ENCODE data around the gene KAZN. TPM values are rescaled to one million over a fixed set of nuclear protein-coding genes. Genes with fewer than 3 reads are reported as not detected.

The KAZN gene
- polyA plus RNA-seq, 1 donor from 2014 or later, result 20.6 TPM

GRCh38 chr1:14568716-14569355, 29.6 kb upstream of the KAZN start:
- Histone ChIP-seq H3K36me3 (ENCODE audit: insufficient read depth, low read length) (no peaks in the 10 kb centered on the region), H3K79me2 (replicated peaks; ENCODE audit: insufficient read depth, low read length) (no peaks in the 10 kb centered on the region), H3K27me3 (ENCODE audit: insufficient read depth, low read depth, low read length) (no peaks in the 10 kb centered on the region), H3K9me3 (ENCODE audit: low read length) (peaks cover 4% of the 10 kb centered on the region), H3K27ac (ENCODE audit: low read length) (no peak overlapping the region), H3K9ac (ENCODE audit: low read length) (no peak overlapping the region), H3K4me3 (ENCODE audit: low read length) (no peak overlapping the region), H3K9me2 (ENCODE audit: insufficient read depth, low read length) (no peaks in the 10 kb centered on the region), H3F3A (ENCODE audit: insufficient read depth, low read length, poor library complexity, severe bottlenecking) (no peaks in the 10 kb centered on the region), H2AFZ (ENCODE audit: low read depth, low read length) (no peak overlapping the region), H4K20me1 (ENCODE audit: insufficient read depth) (no peaks in the 10 kb centered on the region), H3K4me2 (ENCODE audit: low read length) (no peak overlapping the region)
- TF ChIP-seq CTCF (IDR thresholded peaks at IDR 0.05; ENCODE audit: poor library complexity, severe bottlenecking) (no peak), POLR2AphosphoS5 (IDR thresholded peaks at IDR 0.05) (no peak), MXI1 (conservative IDR thresholded peaks at IDR 0.05; ENCODE audit: poor library complexity, severe bottlenecking) (no peak), EP300 (conservative IDR thresholded peaks at IDR 0.05; ENCODE audit: poor library complexity, severe bottlenecking) (no peak), EZH2 (IDR thresholded peaks at IDR 0.05; ENCODE audit: borderline replicate concordance, insufficient read depth, low read length, poor library complexity, severe bottlenecking) (no peak), REST (IDR thresholded peaks at IDR 0.05; ENCODE audit: borderline replicate concordance) (no peak), SMC3 (conservative IDR thresholded peaks at IDR 0.05; ENCODE audit: poor library complexity) (no peak), TAF1 (IDR thresholded peaks at IDR 0.05; ENCODE audit: low read depth) (no peak), RAD21 (conservative IDR thresholded peaks at IDR 0.05) (no peak)

GRCh38 chr1:14570514-14570913, 28.0 kb upstream of the KAZN start:
- H3K4me2 ChIP-seq (ENCODE audit: low read length), result no peak overlapping the region

More at GRCh38 chr1:14570514-14570913, 28.0 kb upstream of the KAZN start:
- Histone ChIP-seq H3K4me3 (ENCODE audit: low read length) (no peak overlapping the region), H3K9me2 (ENCODE audit: insufficient read depth, low read length) (no peaks in the 10 kb centered on the region), H4K20me1 (ENCODE audit: insufficient read depth) (no peaks in the 10 kb centered on the region), H3F3A (ENCODE audit: insufficient read depth, low read length, poor library complexity, severe bottlenecking) (no peaks in the 10 kb centered on the region), H3K36me3 (ENCODE audit: insufficient read depth, low read length) (no peaks in the 10 kb centered on the region), H3K9ac (ENCODE audit: low read length) (no peak overlapping the region), H2AFZ (ENCODE audit: low read depth, low read length) (no peak overlapping the region), H3K27ac (ENCODE audit: low read length) (no peak overlapping the region), H3K79me2 (replicated peaks; ENCODE audit: insufficient read depth, low read length) (no peaks in the 10 kb centered on the region), H3K27me3 (ENCODE audit: insufficient read depth, low read depth, low read length) (no peaks in the 10 kb centered on the region), H3K9me3 (ENCODE audit: low read length) (no peaks in the 10 kb centered on the region)
- TF ChIP-seq EP300 (conservative IDR thresholded peaks at IDR 0.05; ENCODE audit: poor library complexity, severe bottlenecking) (no peak), POLR2AphosphoS5 (IDR thresholded peaks at IDR 0.05) (no peak), RAD21 (conservative IDR thresholded peaks at IDR 0.05) (no peak), SMC3 (conservative IDR thresholded peaks at IDR 0.05; ENCODE audit: poor library complexity) (no peak), EZH2 (IDR thresholded peaks at IDR 0.05; ENCODE audit: borderline replicate concordance, insufficient read depth, low read length, poor library complexity, severe bottlenecking) (no peak), REST (IDR thresholded peaks at IDR 0.05; ENCODE audit: borderline replicate concordance) (no peak), TAF1 (IDR thresholded peaks at IDR 0.05; ENCODE audit: low read depth) (no peak)
